HepG2 (cell line): ENCODE data around the gene ARL16. TPM values are rescaled to one million over a fixed set of nuclear protein-coding genes. Genes with fewer than 3 reads are reported as not detected.
A peak's percentile ranks its signal among the peaks of the same experiment; 100 is the strongest.

Experiments
- DNMT3B ChIP-seq: conservative IDR thresholded peaks from 2 replicates; pipeline ENCODE4 v1.6.1; 2016; ENCODE audit warnings: missing biosample characterization, control low read depth
- DR1 ChIP-seq: sonication (generic); formaldehyde crosslinking; IDR thresholded peaks from 2 replicates; pipeline ENCODE4 v1.8.0; 2021; ENCODE audit warnings: mild to moderate bottlenecking, missing genetic modification reagents, inconsistent platforms
- GTF2F1 ChIP-seq: fragments of 150-350 bp; IDR thresholded peaks from 2 replicates; pipeline ENCODE4 v1.6.1; 2014; ENCODE audit warnings: low read length
- JARID2 ChIP-seq: sonication (generic); formaldehyde crosslinking; IDR thresholded peaks from 2 replicates; pipeline ENCODE4 v1.8.1; 2023; ENCODE audit warnings: missing genetic modification reagents, inconsistent platforms; ENCODE audit not compliant: insufficient replicate concordance
- JDP2 ChIP-seq: sonication (generic); formaldehyde crosslinking; IDR thresholded peaks from 2 replicates; pipeline ENCODE4 v1.8.1; 2022; ENCODE audit warnings: missing genetic modification reagents, borderline replicate concordance
- KDM1A ChIP-seq: IDR thresholded peaks from 2 replicates; pipeline ENCODE4 v1.6.1; 2016; ENCODE audit warnings: missing compliant biosample characterization
- KLF12 ChIP-seq: sonication (generic); formaldehyde crosslinking; IDR thresholded peaks from 2 replicates; pipeline ENCODE4 v1.4.0; 2020; ENCODE audit warnings: missing genetic modification reagents, borderline replicate concordance
- MBNL3 ChIP-seq: fragments of 250-450 bp; sonication (Bioruptor Pico); conservative IDR thresholded peaks from 2 replicates; pipeline ENCODE4 v1.8.0; 2022; ENCODE audit warnings: mild to moderate bottlenecking, inconsistent platforms
- MIER2 ChIP-seq: IDR thresholded peaks from 2 replicates; pipeline ENCODE4 v1.6.1; 2016; ENCODE audit warnings: missing biosample characterization, missing genetic modification reagents
- NFE2L1 ChIP-seq: sonication (generic); formaldehyde crosslinking; IDR thresholded peaks from 2 replicates; pipeline ENCODE4 v1.4.0; 2020; ENCODE audit warnings: missing genetic modification reagents, mild to moderate bottlenecking, borderline replicate concordance
- NFRKB ChIP-seq: fragments of 450-650 bp; IDR thresholded peaks from 2 replicates; pipeline ENCODE4 v1.6.1; 2017
- PLRG1 ChIP-seq: fragments of 450-650 bp; conservative IDR thresholded peaks from 2 replicates; pipeline ENCODE4 v1.6.1; 2016
- SP140L ChIP-seq: sonication (generic); formaldehyde crosslinking; IDR thresholded peaks from 2 replicates; pipeline ENCODE4 v1.4.0; 2020; ENCODE audit warnings: missing genetic modification reagents, borderline replicate concordance
- SYNCRIP ChIP-seq: fragments of 200-400 bp; formaldehyde crosslinking; IDR thresholded peaks from 2 replicates; pipeline ENCODE4 v1.6.1; 2018; ENCODE audit warnings: mild to moderate bottlenecking, low read depth, low read length; ENCODE audit not compliant: insufficient read depth
- TBL1XR1 ChIP-seq: fragments of 150-350 bp; IDR thresholded peaks from 2 replicates; pipeline ENCODE4 v1.6.1; 2014; ENCODE audit warnings: borderline replicate concordance, low read length; ENCODE audit not compliant: partially characterized antibody
- ZBTB14 ChIP-seq: sonication (generic); formaldehyde crosslinking; IDR thresholded peaks from 2 replicates; pipeline ENCODE4 v1.4.0; 2020; ENCODE audit warnings: missing genetic modification reagents
- ZHX2 ChIP-seq, 2 experiments: sonication (generic) in 1 of 2; formaldehyde crosslinking in 1 of 2; IDR thresholded peaks; 2 replicates each; pipeline versions ENCODE4 v1.6.1 to v1.9.0; 2014 to 2022; ENCODE audit warnings: antibody characterized with exemption in 1 of 2, borderline replicate concordance in 1 of 2, inconsistent platforms in 1 of 2, low read depth in 1 of 2, missing genetic modification reagents in 1 of 2
- ZMYM2 ChIP-seq: sonication (generic); formaldehyde crosslinking; IDR thresholded peaks from 2 replicates; pipeline ENCODE4 v1.8.0; 2022; ENCODE audit warnings: mild to moderate bottlenecking, missing genetic modification reagents
- ZNF124 ChIP-seq: sonication (generic); formaldehyde crosslinking; IDR thresholded peaks from 2 replicates; pipeline ENCODE4 v1.4.0; 2020; ENCODE audit warnings: missing genetic modification reagents
- ZNF577 ChIP-seq: sonication (generic); formaldehyde crosslinking; IDR thresholded peaks from 2 replicates; pipeline ENCODE4 v1.4.0; 2020; ENCODE audit warnings: mild to moderate bottlenecking, low read depth, missing genetic modification reagents, borderline replicate concordance
- ZNF749 ChIP-seq: sonication (generic); formaldehyde crosslinking; IDR thresholded peaks from 2 replicates; pipeline ENCODE4 v1.8.0; 2022; ENCODE audit warnings: mild to moderate bottlenecking, missing genetic modification reagents, moderate library complexity, borderline replicate concordance
- ZNF790 ChIP-seq: sonication (generic); formaldehyde crosslinking; IDR thresholded peaks from 2 replicates; pipeline ENCODE4 v1.8.0; 2022; ENCODE audit warnings: missing genetic modification reagents, mild to moderate bottlenecking, borderline replicate concordance
- ZNF883 ChIP-seq: sonication (generic); formaldehyde crosslinking; IDR thresholded peaks from 2 replicates; pipeline ENCODE4 v1.5.1; 2020; ENCODE audit warnings: mild to moderate bottlenecking, missing genetic modification reagents; ENCODE audit errors: not compliant biosample characterization
- polyA plus RNA-seq, 8 experiments: library from polyadenylated mRNA; depleted of rRNA in 3 of 8; stranded (reverse) in 7 of 8; unstranded in 1 of 8; fragments of >200 nt; fragmentation: Illumina TruSeq in 4 of 8; extraction: Trizol in 4 of 8; gene quantifications; 2 replicates each; pipeline versions ENCODE4 v1.2.1 to v1.2.3, GENCODE V29; 2011 to 2016; ENCODE audit warnings: low read depth in 4 of 8, missing spikeins in 1 of 8, mixed read lengths in 1 of 8; ENCODE audit not compliant: insufficient read depth in 1 of 8
- total RNA-seq, 5 experiments: library from RNA; depleted of rRNA; stranded (reverse); fragments of >200 nt; fragmentation: Illumina TruSeq; extraction: Trizol; gene quantifications; 2 replicates each; pipeline ENCODE4 v1.2.3, GENCODE V29; 2016; ENCODE audit warnings: low read depth in 1 of 5

ARL16 gene
- total and polyA plus RNA-seq, 2 of the 13 experiments (the other 11 are each of a cell fraction or from before 2014, with no cell fraction given) = 20.8 to 30.8 TPM

- TF ChIP-seq ZHX2 (IDR thresholded peaks at IDR 0.05; ENCODE audit: low read depth) (peak; percentile 92), ZHX2 (CRISPR knock-in tag; IDR thresholded peaks at IDR 0.05; ENCODE audit: borderline replicate concordance) (peak; percentile 43; the same call in 1 of the 2 replicates), ZNF790 (CRISPR knock-in tag) (peak; percentile 88; the same call in 1 of the 2 replicates), ZMYM2 (CRISPR knock-in tag) (no peak), ZNF124 (CRISPR knock-in tag) (no peak), GTF2F1 (no peak; the same call in 1 of the 2 replicates), ZNF749 (CRISPR knock-in tag) (peak; percentile 98), ZNF577 (peak; percentile 35; the same call in 1 of the 2 replicates), JARID2 (CRISPR knock-in tag) (peak; percentile 87), DNMT3B (CRISPR knock-in tag) (peak; percentile 29; the same call in 1 of the 2 replicates), JDP2 (CRISPR knock-in tag) (peak; percentile 43; the same call in 1 of the 2 replicates), NFRKB (no peak), MBNL3 (CRISPR knock-in tag) (no peak), MIER2 (peak; percentile 80; the same call in 1 of the 2 replicates), NFE2L1 (no peak; the same call in 1 of the 2 replicates), ZBTB14 (CRISPR knock-in tag) (peak; percentile 68; the same call in 1 of the 2 replicates), DR1 (CRISPR knock-in tag) (peak; percentile 89), SYNCRIP (no peak), ZNF883 (no peak), PLRG1 (no peak), SP140L (CRISPR knock-in tag) (no peak; the same call in 1 of the 2 replicates), TBL1XR1 (peak; percentile 68), KLF12 (CRISPR knock-in tag) (peak; percentile 87; the same call in 1 of the 2 replicates), KDM1A (CRISPR knock-in tag) (no peak)
Observed at GRCh38 chr17:81702934-81703746, 19.5 kb upstream of the ARL16 start, which contains the start of gene MRPL12 (continued).
